ENCODE results near the gene CDS1.
"Not testable (repeated sequence)": the region's sequence is repeated elsewhere in the genome, so short reads cannot be mapped to it uniquely, and the experiment has no call there.

The CDS1 gene

GRCh38 chr4:84666439-84666838 lies 83.5 kb downstream of the CDS1 start:
- no peaks in the 10 kb centered on the region for H3K27me3 ChIP-seq (ENCODE audit: insufficient read depth, low read length)
- H3K4me1 ChIP-seq (ENCODE audit: control insufficient read depth, insufficient read depth, low read length, unreplicated experiment), result no peaks in the 10 kb centered on the region
- H2AFZ ChIP-seq (ENCODE audit: low read length, unreplicated experiment), result no peak overlapping the region
- H3K36me3 ChIP-seq (ENCODE audit: insufficient read depth, low read length), result peaks cover 13% of the 10 kb centered on the region
- no peak overlapping the region for H3K4me3 ChIP-seq (ENCODE audit: low read depth, low read length)
- no peak overlapping the region for H3K27ac ChIP-seq (ENCODE audit: low read depth, low read length)
- no peaks in the 10 kb centered on the region for H3K79me2 ChIP-seq (ENCODE audit: control insufficient read depth, insufficient read depth, low read length, unreplicated experiment)

GRCh38 chr4:84669201-84669600 lies 86.3 kb downstream of the CDS1 start:
- no peaks in the 10 kb centered on the region for H3K79me2 ChIP-seq (ENCODE audit: control insufficient read depth, insufficient read depth, low read length, unreplicated experiment)
- H2AFZ ChIP-seq (ENCODE audit: low read length, unreplicated experiment), result no peak overlapping the region
- H3K27me3 ChIP-seq (ENCODE audit: insufficient read depth, low read length), result no peaks in the 10 kb centered on the region
- peaks cover 27% of the 10 kb centered on the region for H3K36me3 ChIP-seq (ENCODE audit: insufficient read depth, low read length)
- H3K4me1 ChIP-seq (ENCODE audit: control insufficient read depth, insufficient read depth, low read length, unreplicated experiment), result peaks cover 16% of the 10 kb centered on the region
- H3K4me3 ChIP-seq (ENCODE audit: low read depth, low read length), result no peak overlapping the region
- no peak overlapping the region for H3K27ac ChIP-seq (ENCODE audit: low read depth, low read length)

- no peak overlapping the region for H2AFZ ChIP-seq (ENCODE audit: low read length, unreplicated experiment)
- H3K79me2 ChIP-seq (ENCODE audit: control insufficient read depth, insufficient read depth, low read length, unreplicated experiment), result no peaks in the 10 kb centered on the region
- peaks cover 16% of the 10 kb centered on the region for H3K4me1 ChIP-seq (ENCODE audit: control insufficient read depth, insufficient read depth, low read length, unreplicated experiment)
- H3K27ac ChIP-seq (ENCODE audit: low read depth, low read length), result no peak overlapping the region
- peaks cover 31% of the 10 kb centered on the region for H3K36me3 ChIP-seq (ENCODE audit: insufficient read depth, low read length)
- H3K4me3 ChIP-seq (ENCODE audit: low read depth, low read length), result no peak overlapping the region
- no peaks in the 10 kb centered on the region for H3K27me3 ChIP-seq (ENCODE audit: insufficient read depth, low read length)
Observed at GRCh38 chr4:84672177-84672576, 89.2 kb downstream of the CDS1 start.

GRCh38 chr4:84673475-84674240 lies 90.7 kb downstream of the CDS1 start:
- H2AFZ ChIP-seq (ENCODE audit: low read length, unreplicated experiment), result no peak overlapping the region
- no peaks in the 10 kb centered on the region for H3K79me2 ChIP-seq (ENCODE audit: control insufficient read depth, insufficient read depth, low read length, unreplicated experiment)
- H3K4me1 ChIP-seq (ENCODE audit: control insufficient read depth, insufficient read depth, low read length, unreplicated experiment), result peaks cover 16% of the 10 kb centered on the region
- H3K27ac ChIP-seq (ENCODE audit: low read depth, low read length), result peak overlapping the region; percentile 75
- no peak overlapping the region for H3K4me3 ChIP-seq (ENCODE audit: low read depth, low read length)
- no peaks in the 10 kb centered on the region for H3K27me3 ChIP-seq (ENCODE audit: insufficient read depth, low read length)
- H3K36me3 ChIP-seq (ENCODE audit: insufficient read depth, low read length), result peaks cover 32% of the 10 kb centered on the region

GRCh38 chr4:84677093-84677492 lies 94.2 kb downstream of the CDS1 start:
- Histone ChIP-seq H2AFZ (ENCODE audit: low read length, unreplicated experiment) (no peak overlapping the region), H3K4me3 (ENCODE audit: low read depth, low read length) (no peak overlapping the region), H3K79me2 (ENCODE audit: control insufficient read depth, insufficient read depth, low read length, unreplicated experiment) (no peaks in the 10 kb centered on the region), H3K36me3 (ENCODE audit: insufficient read depth, low read length) (peaks cover 36% of the 10 kb centered on the region), H3K27me3 (ENCODE audit: insufficient read depth, low read length) (no peaks in the 10 kb centered on the region), H3K27ac (ENCODE audit: low read depth, low read length) (no peak overlapping the region), H3K4me1 (ENCODE audit: control insufficient read depth, insufficient read depth, low read length, unreplicated experiment) (peaks cover 24% of the 10 kb centered on the region)

- H3K27ac ChIP-seq (ENCODE audit: low read depth, low read length), result no peak overlapping the region
- H2AFZ ChIP-seq (ENCODE audit: low read length, unreplicated experiment), result no peak overlapping the region
- no peaks in the 10 kb centered on the region for H3K27me3 ChIP-seq (ENCODE audit: insufficient read depth, low read length)
- peaks cover 27% of the 10 kb centered on the region for H3K36me3 ChIP-seq (ENCODE audit: insufficient read depth, low read length)
- H3K4me1 ChIP-seq (ENCODE audit: control insufficient read depth, insufficient read depth, low read length, unreplicated experiment), result peaks cover 29% of the 10 kb centered on the region
- no peak overlapping the region for H3K4me3 ChIP-seq (ENCODE audit: low read depth, low read length)
- H3K79me2 ChIP-seq (ENCODE audit: control insufficient read depth, insufficient read depth, low read length, unreplicated experiment), result no peaks in the 10 kb centered on the region
Observed at GRCh38 chr4:84677995-84678394, 95.1 kb downstream of the CDS1 start.

GRCh38 chr4:84678976-84679744 lies 96.2 kb downstream of the CDS1 start:
- no peak overlapping the region for H3K27ac ChIP-seq (ENCODE audit: low read depth, low read length)
- H3K4me1 ChIP-seq (ENCODE audit: control insufficient read depth, insufficient read depth, low read length, unreplicated experiment), result peaks cover 27% of the 10 kb centered on the region
- H3K79me2 ChIP-seq (ENCODE audit: control insufficient read depth, insufficient read depth, low read length, unreplicated experiment), result no peaks in the 10 kb centered on the region
- H3K27me3 ChIP-seq (ENCODE audit: insufficient read depth, low read length), result no peaks in the 10 kb centered on the region
- H2AFZ ChIP-seq (ENCODE audit: low read length, unreplicated experiment), result no peak overlapping the region
- no peak overlapping the region for H3K4me3 ChIP-seq (ENCODE audit: low read depth, low read length)
- H3K36me3 ChIP-seq (ENCODE audit: insufficient read depth, low read length), result peaks cover 32% of the 10 kb centered on the region

GRCh38 chr4:84680956-84681355 lies 98.0 kb downstream of the CDS1 start:
- Histone ChIP-seq H3K79me2 (ENCODE audit: control insufficient read depth, insufficient read depth, low read length, unreplicated experiment) (no peaks in the 10 kb centered on the region), H3K36me3 (ENCODE audit: insufficient read depth, low read length) (peaks cover 34% of the 10 kb centered on the region), H2AFZ (ENCODE audit: low read length, unreplicated experiment) (no peak overlapping the region), H3K4me1 (ENCODE audit: control insufficient read depth, insufficient read depth, low read length, unreplicated experiment) (peaks cover 26% of the 10 kb centered on the region), H3K27ac (ENCODE audit: low read depth, low read length) (no peak overlapping the region), H3K27me3 (ENCODE audit: insufficient read depth, low read length) (no peaks in the 10 kb centered on the region), H3K4me3 (ENCODE audit: low read depth, low read length) (no peak overlapping the region)

GRCh38 chr4:84681486-84682274 lies 98.8 kb downstream of the CDS1 start:
- Histone ChIP-seq H2AFZ (ENCODE audit: low read length, unreplicated experiment) (no peak overlapping the region), H3K27me3 (ENCODE audit: insufficient read depth, low read length) (no peaks in the 10 kb centered on the region), H3K4me1 (ENCODE audit: control insufficient read depth, insufficient read depth, low read length, unreplicated experiment) (peaks cover 30% of the 10 kb centered on the region), H3K79me2 (ENCODE audit: control insufficient read depth, insufficient read depth, low read length, unreplicated experiment) (no peaks in the 10 kb centered on the region), H3K27ac (ENCODE audit: low read depth, low read length) (no peak overlapping the region), H3K36me3 (ENCODE audit: insufficient read depth, low read length) (peaks cover 37% of the 10 kb centered on the region), H3K4me3 (ENCODE audit: low read depth, low read length) (no peak overlapping the region)

- Histone ChIP-seq H3K36me3 (ENCODE audit: insufficient read depth, low read length) (peaks cover 31% of the 10 kb centered on the region), H3K4me1 (ENCODE audit: control insufficient read depth, insufficient read depth, low read length, unreplicated experiment) (peaks cover 38% of the 10 kb centered on the region)
- H3K27me3 ChIP-seq (ENCODE audit: insufficient read depth, low read length); H2AFZ ChIP-seq (ENCODE audit: low read length, unreplicated experiment); H3K79me2 ChIP-seq (ENCODE audit: control insufficient read depth, insufficient read depth, low read length, unreplicated experiment); H3K4me3 ChIP-seq (ENCODE audit: low read depth, low read length); H3K27ac ChIP-seq (ENCODE audit: low read depth, low read length): not testable (repeated sequence)
Observed at GRCh38 chr4:84682661-84683060, 99.7 kb downstream of the CDS1 start.

Measured in ACC112 (cell line).